T-helper 1 cell treated with Interleukin-12 subunit alpha and Interleukin-12 subunit beta and Interleukin-4 antibody, amounts not matched to agents 30 ng/mL and 1 ng/mL, for 36 hours (primary cell): ENCODE data around the gene MORC1. TPM values are rescaled to one million over a fixed set of nuclear protein-coding genes. Genes with fewer than 3 reads are reported as not detected.
"Not testable (repeated sequence)": the region's sequence is repeated elsewhere in the genome, so short reads cannot be mapped to it uniquely, and the experiment has no call there.

Experiments
- intact Hi-C: fragments of 100-400 bp; cut with micrococcal nuclease; formaldehyde crosslinking; loops from one replicate; pipeline ENCODE4 v1.15.1; 2024
- total RNA-seq: library from RNA; stranded (reverse); gene quantifications from 2 replicates; pipeline ENCODE4 v1.2.3, GENCODE V29; 2022

The MORC1 gene, protein sequence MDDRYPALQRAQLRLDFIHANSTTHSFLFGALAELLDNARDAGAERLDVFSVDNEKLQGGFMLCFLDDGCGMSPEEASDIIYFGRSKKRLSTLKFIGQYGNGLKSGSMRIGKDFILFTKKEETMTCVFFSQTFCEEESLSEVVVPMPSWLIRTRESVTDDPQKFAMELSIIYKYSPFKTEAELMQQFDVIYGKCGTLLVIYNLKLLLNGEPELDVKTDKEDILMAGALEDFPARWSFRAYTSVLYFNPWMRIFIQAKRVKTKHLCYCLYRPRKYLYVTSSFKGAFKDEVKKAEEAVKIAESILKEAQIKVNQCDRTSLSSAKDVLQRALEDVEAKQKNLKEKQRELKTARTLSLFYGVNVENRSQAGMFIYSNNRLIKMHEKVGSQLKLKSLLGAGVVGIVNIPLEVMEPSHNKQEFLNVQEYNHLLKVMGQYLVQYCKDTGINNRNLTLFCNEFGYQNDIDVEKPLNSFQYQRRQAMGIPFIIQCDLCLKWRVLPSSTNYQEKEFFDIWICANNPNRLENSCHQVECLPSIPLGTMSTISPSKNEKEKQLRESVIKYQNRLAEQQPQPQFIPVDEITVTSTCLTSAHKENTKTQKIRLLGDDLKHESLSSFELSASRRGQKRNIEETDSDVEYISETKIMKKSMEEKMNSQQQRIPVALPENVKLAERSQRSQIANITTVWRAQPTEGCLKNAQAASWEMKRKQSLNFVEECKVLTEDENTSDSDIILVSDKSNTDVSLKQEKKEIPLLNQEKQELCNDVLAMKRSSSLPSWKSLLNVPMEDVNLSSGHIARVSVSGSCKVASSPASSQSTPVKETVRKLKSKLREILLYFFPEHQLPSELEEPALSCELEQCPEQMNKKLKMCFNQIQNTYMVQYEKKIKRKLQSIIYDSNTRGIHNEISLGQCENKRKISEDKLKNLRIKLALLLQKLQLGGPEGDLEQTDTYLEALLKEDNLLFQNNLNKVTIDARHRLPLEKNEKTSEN
- total RNA-seq = not detected in 2 replicates

DNA sequence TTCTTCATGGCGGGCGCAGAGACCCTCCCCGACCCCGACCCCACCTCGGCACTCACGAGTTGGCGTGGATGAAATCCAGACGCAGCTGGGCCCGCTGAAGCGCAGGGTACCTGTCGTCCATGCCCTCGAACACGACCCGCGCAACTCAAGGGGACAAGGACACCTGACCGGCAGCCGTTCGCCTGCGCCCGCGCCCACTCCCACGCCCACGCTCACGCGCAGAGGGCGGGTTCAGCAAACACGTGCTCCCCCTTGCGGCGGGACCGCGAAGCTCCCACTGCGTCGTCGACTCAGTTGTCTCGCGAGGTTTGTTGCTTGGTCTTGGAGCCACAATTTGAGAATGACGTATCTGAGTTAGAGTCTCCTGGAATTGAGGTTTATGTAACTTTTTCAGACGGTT lies at the start of gene MORC1:
Gene MORC1, minus strand, starts transcription at position 196 of the 400 bp plus-strand sequence. Its CDS starts 75 bp downstream, at position 121.
- intact Hi-C loops = no loop called here

DNA sequence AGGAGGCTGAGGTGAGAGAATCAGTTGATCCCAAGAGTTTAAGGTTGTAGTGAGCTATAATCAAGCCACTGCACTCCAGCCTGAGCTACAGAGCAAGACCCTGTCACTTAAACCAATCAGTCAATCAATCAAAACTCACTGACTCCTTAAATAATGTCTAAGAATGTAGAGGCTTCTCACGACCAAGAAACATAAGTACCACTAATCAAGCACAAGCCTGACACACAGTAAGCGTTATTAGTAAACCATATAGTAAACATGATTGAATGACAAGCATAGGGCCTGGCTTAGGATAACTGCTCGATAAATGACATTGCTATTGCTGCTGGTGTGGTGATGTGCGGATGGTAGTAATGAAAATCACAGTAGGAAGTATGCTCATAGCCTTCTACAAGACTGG lies 48.0 kb upstream of the MORC1 start:
- intact Hi-C loops = no loop called here

DNA sequence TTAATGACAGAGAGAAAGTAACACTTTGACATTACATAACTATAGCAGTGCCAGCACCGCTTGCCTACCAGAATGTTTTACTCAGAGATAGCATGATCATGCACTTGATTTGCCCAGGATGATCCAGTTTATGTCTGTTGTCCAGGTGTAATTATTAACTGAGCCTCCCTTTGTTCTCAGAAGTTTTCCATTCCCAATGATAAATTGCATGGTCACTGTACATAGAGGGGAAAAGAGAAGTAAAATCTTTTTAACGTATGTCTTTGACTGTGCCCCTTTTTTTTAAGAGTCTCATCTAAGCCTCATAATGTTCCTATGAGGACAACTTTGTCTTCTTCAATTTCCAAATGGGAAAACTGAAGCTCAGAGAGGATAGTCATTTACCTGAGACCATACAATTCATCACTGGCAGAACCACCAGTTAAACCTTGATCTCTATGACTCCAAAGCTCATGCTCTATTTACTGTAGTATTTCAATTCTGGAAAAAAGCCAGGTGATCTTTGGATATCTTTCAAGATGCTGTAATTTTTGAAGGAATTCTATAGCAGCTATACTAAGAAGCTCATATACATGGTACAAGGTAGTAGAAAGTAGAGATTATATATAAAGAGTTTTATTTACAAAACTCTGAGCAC lies 43.7 kb upstream of the MORC1 start:
- intact Hi-C loops = no loop called here

DNA sequence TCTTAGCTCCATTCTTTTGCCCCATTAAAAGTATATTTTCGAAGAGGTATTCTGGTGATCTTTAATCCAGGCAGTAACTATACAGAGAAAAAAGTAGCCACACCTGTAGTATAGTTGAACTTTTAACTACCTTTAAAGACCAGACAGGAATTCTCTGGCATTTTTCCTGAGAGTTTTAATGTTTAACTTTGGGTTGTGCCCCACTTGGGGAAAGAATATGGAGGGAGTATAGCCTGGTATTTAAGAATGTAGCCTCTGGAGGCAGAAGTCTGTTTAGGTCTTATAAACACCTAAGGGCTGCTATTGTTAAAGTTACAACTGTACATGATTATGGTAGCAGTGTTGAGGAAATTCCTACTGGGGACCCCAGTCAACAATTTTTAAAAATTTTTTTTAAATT lies 37.9 kb upstream of the MORC1 start:
- intact Hi-C loops = no loop called here

DNA sequence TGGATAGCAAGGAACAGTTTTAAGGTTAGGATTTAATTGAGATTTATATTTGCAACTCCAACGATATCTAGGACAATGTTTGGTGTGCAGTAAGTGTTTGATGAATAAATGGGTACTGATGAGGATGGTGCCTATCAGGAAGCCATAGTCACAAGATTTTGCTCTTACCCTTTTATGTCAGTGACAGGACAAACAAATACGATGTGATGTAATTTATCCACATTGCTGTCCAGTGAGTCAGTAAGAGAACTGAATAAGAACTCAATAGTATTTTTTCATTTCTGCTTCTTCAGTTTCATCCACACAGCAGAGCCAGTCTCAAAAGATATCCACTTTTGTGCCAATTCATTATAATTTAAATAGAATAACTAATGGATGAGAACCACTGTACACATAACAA lies 37.0 kb upstream of the MORC1 start:
- intact Hi-C loops = no loop called here

DNA sequence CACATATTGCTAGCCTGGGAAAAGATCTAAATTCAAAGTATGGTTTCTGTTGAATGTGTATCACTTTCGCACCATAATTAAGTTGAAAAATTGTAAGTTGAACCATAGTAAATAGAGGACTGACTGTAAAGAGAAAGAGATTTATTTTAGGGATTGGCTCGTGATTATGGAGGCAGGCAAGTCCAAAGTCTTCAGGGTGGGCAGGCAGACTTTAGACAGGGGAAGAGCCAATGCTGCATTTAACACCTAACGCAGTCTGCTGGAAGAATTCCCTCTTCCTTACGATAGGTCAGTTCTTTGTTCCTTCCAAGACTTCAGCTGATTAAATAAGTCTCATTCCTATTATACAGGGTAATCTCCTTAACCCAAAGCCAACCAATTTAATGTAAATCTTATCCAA lies 34.4 kb upstream of the MORC1 start:
- intact Hi-C loops = no loop called here

DNA sequence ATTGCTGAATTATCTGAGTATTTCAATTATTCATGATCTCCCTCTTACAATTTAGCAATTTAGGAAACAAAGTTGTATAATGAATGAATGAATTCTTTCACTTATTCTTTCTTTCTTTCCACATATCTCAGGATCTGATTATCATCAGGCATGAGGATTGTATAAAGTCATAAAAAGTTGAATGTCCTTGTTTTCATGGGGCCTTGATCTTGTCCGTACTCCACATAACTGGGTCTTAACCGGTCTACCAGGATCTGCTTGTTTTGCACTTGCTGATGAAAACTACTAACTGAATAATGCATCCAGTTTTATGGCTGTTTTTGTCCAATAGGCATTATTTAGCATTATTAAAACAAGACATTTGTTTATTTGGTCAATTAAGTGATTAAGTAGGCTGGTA lies 31.1 kb upstream of the MORC1 start:
- intact Hi-C loops = no loop called here

DNA sequence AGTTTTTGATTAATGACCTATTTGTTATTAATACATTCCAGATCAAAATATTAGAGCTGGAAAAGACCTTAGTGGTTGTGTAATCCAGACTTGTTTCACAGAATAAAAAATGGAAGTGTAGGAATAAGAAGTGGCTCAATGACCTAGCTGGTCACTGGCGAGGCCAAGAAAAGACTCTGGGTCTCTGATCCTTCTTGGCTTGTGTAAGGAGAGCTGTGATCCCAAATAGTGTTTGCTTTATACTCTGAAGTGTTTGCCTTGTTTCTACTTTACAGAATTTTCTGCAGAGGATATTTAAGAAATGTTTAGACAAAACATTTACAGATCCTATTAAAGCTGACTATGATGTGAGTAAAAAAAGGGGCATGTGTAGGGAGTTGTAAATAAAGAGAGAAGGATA lies 25.7 kb upstream of the MORC1 start:
- intact Hi-C loops = no loop called here

DNA sequence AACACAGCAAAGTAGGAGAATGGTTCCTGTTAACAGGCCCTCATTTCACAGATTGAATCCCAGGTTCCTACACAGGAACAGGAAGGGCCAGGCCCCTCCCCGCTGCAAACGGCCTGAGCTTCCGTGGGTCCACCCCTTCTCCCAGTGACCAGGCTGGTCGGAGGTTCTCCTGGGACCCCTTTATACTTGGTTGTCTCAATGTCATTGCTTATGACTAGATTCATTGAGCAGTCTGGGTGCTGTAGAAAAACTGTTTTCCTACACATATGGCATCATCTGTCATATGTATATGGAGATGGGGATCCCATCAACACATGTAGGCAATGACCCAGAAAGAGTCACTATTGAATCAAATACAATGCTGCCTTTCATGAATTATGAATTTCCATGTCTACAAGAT lies 22.4 kb upstream of the MORC1 start:
- intact Hi-C loops = no loop called here

DNA sequence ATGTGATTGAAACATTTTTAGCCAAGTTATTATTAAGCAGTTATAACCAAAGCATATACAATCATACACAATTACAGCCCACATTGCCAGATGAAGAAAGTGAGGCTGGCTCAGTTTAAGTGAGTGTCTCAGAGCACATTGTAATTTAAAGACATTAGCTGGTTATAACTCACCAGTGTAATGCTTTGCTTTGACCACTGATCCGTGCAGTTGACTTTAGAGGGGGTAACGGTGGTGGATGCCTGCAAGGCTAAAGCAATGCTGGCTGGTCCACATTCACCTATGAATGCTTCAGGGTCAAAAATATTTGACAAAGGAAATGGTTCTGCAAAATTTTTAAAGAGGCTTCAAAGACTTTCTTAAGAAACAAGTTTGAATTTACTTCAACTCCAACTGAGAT lies 19.8 kb upstream of the MORC1 start:
- intact Hi-C loops = no loop called here

DNA sequence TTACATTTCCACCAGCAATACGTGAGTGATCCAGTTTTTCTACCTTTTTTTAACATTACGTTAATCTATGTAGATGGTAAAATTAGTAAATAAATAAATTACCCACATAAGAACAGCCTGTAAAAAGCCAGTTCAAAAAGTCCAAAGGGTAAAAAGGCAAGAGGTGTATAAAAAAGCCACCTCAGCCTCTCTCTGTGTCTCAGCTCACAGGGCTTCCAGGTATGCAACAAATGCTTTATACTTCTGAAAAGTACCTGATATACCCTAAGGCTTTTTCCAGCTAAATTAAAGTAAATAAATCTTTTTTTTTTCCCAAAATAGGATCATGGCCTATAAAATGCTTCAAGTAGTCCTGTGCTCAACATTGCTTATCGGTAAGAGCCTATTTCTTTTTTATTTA lies 18.6 kb upstream of the MORC1 start, which contains the start of gene C3orf85:
Gene C3orf85, plus strand, starts transcription at position 197 of the 400 bp plus-strand sequence. Its CDS starts 129 bp downstream, at position 326.
- intact Hi-C loops = no loop called here

DNA sequence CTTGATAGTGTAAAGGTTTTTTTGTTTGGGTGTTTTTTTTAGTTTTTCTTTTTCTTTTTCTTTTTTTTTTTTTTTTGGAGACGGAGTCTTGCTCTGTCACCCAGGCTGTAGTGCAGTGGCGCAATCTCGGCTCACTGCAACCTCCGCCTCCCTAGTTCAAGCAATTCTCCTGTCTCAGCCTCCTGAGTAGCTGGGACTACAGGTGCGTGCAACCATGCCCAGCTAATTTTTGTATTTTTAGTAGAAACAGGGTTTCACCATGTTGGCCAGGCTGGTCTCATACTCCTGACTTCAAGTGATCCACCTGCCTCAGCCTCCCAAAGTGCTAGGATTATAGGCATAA lies 15.5 kb upstream of the MORC1 start:
- intact Hi-C loops = not testable (repeated sequence)

DNA sequence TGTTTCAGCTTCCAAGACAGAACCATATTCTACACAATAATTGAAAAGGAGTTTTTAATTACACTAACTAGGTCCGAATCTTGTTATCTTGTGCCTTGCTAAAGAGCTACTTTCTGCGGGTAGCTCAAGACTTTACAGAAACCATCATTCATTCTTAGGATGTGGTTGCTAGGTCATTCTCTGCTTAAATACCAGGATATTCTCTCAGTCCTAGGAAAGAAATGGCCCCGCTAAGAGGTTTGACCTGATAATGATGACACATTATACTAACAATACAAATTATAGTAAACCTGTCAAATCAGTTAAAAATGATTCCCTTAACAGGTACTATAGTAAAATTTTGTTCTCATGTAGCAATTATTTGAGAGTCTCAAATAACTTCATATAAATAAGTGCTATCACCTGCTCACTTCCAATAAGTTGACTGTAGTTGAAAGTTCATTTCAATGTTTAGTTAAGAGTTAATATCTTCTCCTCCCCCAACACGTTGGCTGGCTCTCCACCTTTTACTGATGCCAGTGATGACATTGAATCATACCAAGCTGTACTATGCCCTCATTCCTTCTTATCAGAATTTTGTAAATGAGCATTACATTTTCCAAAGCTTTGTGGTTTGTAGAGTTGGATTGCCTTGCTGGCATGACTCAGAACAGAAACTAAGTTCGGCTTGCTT lies 15.0 kb upstream of the MORC1 start:
- intact Hi-C loops = no loop called here

DNA sequence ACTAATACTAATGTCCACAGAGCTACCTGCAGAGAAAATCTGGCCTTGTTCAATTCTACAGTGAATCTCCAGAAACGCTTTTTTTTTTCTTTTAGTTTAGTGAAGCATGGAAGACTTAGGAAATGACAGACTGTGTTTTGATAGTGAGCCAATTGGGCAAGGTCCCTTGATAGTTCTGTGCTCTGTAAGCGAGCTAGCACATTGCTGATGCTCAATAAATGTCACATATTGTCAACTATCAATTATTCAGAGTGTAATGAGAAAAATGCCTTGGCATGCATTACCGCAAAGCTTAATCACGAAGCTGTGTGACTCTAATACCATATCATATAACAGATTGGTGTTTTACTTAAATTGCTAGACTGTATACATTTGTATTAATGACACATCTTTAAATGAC lies 13.3 kb upstream of the MORC1 start:
- intact Hi-C loops = no loop called here

DNA sequence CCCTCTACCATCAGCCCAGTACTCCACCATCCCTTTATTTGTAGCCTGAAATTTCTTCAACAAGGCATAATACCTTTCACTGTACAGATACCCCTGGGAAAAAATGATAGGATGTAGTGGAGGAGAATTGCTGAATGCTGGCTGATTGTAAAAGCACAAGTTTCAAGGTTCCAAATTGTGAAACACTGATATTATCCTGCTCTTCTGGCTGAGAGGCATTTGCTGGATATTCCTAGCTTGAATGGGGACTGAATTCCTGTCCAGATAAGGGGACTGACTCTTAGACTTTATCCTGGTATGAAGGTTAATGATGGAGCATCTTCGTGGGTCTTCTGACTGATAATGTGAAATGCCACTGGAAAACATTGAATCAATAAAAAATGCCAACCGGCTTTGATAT lies 9.6 kb upstream of the MORC1 start:
- intact Hi-C loops = no loop called here

DNA sequence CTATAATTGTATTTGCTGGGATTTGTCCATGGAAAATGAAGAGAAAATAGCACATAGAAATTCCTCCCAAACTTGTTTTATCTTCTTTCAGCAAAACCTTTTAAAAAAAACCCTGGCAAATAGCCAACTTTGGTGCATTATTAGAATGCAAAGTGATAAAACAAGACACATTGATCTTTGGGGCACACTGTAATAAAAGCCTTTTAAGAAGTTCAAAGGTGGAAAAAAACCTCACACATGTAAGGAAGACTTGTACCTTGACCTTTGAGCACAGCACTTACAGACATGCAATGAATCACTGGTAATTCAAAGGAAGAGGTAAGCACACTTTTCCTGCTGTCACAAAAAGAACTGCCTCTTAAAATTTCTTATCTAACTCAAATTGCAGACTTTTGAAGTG lies 8.0 kb upstream of the MORC1 start:
- intact Hi-C loops = no loop called here

DNA sequence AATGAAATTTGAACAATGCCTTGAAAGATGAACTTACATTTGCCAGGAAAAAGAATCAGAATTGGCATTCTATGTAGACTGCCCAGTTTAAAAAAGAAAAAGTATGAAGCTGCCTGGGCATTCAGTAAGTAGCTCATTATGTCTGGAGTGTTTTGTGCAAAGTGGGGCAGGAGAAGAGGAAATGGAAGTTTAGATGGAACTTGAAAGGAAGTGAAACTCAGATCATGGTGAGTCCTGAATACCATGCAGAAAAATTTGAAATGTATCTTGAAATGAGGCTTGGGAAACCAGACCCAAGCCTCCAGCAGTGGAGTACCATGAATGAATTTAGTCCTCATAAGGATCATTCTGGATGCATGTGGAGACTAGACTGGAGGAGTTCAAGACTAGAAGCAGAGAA lies 4.8 kb upstream of the MORC1 start:
- intact Hi-C loops = no loop called here

DNA sequence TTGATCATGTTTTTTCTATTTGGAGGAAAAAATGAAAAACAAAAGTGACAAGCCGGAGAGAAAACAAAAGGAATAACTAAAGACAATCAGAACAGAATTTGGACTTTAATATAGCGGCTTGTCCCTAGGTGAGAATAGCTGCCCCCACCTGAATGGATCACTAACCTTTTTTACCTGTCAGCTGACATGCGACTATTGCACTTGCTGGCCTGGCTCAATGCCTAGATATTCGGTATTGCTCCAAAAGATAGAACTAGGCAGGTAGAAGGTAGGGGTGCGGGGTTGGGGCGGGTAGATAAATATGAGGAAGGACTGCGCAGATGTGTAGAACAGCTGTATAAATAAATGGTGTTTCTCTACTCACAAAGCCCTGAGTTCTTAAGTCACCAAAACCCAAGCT lies 650 bp upstream of the MORC1 start:
- intact Hi-C loops = no loop called here

DNA sequence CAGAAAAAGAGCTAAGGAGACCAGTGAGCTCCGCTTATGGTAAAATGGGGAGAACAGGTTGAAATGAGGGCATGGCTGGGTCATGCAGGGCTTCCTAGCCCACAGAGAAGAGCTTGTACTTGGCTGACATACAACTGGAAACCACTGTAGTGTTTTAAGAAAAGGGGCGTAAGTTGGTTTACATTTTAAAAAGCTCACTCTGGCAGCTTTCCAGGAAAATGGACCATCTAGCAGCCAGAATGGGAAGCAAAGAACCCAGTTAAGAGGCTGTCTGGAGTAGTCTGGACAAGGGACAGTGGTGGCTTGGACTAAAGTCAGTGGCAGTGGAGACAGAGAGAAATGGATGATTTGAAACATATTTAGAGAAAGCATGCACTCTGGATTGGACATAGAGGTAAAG lies 1.9 kb downstream of the MORC1 start:
- intact Hi-C loops = no loop called here

DNA sequence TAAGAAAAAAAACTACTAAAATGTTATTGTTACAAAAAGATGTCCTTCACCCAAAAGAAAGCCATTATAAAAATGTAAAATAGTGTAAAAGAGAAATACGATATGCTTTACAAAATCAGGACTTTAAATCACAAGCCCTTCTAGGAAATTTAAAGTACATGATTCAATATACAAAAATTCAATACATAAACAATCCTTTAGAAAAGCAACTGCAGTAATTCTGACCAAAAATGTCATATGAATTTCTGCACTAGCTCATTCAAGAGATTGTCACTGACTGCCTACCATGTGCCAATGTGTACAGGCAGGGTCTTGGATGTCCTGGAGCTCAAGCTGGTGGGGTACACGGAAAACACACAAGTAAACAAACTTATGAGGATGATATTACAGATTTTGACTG lies 2.5 kb downstream of the MORC1 start:
- intact Hi-C loops = no loop called here

DNA sequence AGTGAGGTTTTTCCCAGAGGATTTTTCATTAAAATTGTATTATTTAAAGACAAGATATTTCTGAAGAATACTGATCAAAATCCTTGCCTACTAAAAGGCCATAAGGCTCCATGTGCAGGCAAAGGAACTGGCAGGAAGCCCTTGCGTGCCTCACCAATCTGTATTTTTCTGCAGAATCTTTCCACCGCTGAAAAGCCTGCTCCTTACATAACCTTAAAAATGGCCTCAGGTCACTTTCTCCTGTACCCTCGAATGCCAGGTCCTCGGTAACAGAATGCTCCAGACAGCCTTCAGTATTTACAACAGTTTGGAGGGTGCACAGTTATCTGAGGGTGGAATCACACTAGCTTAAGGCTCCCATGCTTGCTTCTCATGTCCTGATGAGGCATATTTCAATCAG lies 3.2 kb downstream of the MORC1 start:
- intact Hi-C loops = no loop called here
